Measurements from ENCODE around the gene PMAIP1. TPM values are rescaled to one million over a fixed set of nuclear protein-coding genes. Genes with fewer than 3 reads are reported as not detected.

PMAIP1 gene
- total RNA-seq, 2 experiments from 2014 or later = 25.3 to 26.7 TPM

DNA sequence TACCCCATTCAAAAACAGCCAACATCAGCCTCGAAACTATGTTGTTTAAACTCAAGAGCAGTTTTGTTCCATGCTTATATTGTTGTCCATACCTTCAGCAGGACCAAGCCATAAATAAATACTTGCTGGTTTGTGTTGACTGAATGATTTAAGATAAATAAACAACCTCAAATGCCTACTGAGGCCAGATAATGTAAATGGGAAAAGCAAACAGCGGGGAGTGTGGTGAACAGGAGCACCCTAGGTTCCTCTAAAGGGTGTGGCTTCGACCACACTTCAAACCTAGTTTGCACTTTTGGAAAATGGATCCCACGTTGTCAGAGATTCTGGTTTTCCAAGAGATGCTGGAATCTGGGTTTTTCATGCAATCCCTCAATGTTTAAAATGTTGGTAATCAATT is 1.7 kb upstream of the PMAIP1 start:
- Mint-ChIP-seq H3K9me3 (no peaks in the 10 kb centered on the region), H3K36me3 (peaks cover 13% of the 10 kb centered on the region), H3K27ac (no peak overlapping the region), H3K27me3 (no peaks in the 10 kb centered on the region), H3K4me1 (peaks cover 23% of the 10 kb centered on the region), H3K4me3 (no peak overlapping the region)
- DNase-seq = no peak
- POLR2A ChIA-PET = interaction anchor here (4.2 kb wide), 1 partner anchor 14 kb away, joined by 52 read pairs; no protein-coding TSS in a partner anchor
- no peak for ATAC-seq (ENCODE audit: low read depth)

DNA sequence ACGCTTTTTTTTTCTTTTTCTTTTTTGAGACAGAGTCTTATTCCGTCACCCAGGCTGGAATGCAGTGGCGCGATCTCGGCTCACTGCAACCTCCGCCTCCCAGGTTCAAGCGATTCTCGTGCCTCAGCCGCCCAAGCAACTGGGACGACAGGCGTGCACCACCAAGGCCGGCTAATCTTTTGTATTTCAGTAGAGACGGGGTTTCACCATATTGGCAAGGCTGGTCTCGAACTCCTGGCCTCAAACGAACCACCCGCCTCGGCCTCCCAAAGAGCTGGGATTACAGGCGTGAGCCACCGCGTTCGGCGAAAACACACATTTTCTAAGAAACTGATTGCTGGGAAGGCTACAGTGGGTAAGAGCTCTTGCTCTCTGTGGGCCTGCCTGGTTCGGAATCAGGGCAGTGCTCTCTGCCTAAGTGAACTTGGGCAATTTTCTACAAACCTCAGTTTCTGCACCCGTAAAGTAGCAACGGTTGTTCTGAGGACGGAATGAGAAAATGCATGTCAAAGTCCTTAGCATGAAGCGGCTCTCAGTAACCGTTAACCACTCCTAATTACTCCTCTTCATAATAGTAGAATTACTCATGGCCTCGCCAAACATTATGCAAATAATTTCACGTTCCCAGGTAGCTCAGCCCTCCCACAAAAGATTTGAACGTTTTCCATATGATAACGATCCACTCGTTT is 1.0 kb upstream of the PMAIP1 start:
- ATAC-seq (ENCODE audit: low read depth) = no peak
- DNase-seq = no peak
- Mint-ChIP-seq H3K9me3 (no peaks in the 10 kb centered on the region), H3K36me3 (peaks cover 16% of the 10 kb centered on the region), H3K27me3 (no peaks in the 10 kb centered on the region), H3K27ac (peak overlapping the region; percentile 94), H3K4me3 (peak overlapping the region; percentile 99), H3K4me1 (peaks cover 25% of the 10 kb centered on the region)
- POLR2A ChIA-PET = interaction anchor here (0.6 to 4.2 kb wide), 7 partner anchors 11 to 1849 kb away, joined by 3 to 52 read pairs (median 5); no protein-coding TSS in a partner anchor

DNA sequence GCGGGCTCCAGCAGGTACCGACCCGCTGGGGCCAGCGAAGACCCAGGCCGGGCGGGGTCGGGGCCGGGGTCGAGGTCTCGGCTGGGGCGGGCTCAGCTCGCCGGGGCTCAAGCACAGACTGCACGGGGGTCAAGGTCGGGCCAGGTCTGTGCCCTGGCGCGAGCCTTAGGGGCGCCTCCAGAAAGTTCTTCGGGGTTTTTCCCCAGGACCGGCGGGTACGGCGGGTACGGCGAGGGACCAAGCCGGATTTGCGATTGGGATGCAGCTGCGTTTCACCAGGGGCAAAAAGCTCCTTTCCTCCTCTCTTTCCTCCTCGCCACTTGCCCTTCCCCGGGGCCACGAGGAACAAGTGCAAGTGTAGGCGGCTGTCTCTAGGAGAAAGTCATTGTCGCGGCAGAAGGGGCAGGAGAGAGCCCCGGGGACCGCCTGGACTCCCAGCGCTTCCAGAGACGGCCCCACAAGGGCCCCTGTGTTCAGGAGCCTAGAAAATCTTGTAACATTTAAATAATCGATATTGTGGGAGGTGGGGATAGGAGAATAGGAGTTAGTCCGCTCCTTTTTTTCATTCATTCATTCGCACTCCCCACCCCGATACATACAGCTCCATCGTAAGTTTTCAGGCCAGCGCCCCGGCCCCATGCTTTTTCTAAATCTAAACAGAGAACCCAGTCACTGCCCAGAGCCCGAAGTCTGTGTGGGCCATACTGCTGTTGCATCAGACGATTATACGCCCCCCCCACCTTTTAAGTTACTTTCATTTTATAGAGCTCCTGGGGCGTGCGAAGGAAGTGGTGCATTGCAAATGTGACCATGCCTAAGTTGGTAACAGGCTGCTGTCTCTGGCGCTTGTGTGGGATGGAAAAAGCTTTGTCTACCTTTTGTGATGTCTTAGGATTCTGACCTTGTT is 679 bp downstream of the PMAIP1 start:
- H3K36me3 Mint-ChIP-seq = peaks cover 20% of the 10 kb centered on the region
- H3K27ac Mint-ChIP-seq = peak overlapping the region; percentile 99
- DNase-seq = peak; percentile 63
- no peaks in the 10 kb centered on the region for H3K9me3 Mint-ChIP-seq
- peak; percentile 53 for ATAC-seq (ENCODE audit: low read depth)
- H3K4me3 Mint-ChIP-seq = peak overlapping the region; percentile 99
- H3K27me3 Mint-ChIP-seq = no peaks in the 10 kb centered on the region
- POLR2A ChIA-PET = interaction anchor here (0.8 to 4.2 kb wide), 11 partner anchors 9 to 64 kb away, joined by 3 to 52 read pairs (median 5); no protein-coding TSS in a partner anchor
- H3K4me1 Mint-ChIP-seq = peaks cover 40% of the 10 kb centered on the region

DNA sequence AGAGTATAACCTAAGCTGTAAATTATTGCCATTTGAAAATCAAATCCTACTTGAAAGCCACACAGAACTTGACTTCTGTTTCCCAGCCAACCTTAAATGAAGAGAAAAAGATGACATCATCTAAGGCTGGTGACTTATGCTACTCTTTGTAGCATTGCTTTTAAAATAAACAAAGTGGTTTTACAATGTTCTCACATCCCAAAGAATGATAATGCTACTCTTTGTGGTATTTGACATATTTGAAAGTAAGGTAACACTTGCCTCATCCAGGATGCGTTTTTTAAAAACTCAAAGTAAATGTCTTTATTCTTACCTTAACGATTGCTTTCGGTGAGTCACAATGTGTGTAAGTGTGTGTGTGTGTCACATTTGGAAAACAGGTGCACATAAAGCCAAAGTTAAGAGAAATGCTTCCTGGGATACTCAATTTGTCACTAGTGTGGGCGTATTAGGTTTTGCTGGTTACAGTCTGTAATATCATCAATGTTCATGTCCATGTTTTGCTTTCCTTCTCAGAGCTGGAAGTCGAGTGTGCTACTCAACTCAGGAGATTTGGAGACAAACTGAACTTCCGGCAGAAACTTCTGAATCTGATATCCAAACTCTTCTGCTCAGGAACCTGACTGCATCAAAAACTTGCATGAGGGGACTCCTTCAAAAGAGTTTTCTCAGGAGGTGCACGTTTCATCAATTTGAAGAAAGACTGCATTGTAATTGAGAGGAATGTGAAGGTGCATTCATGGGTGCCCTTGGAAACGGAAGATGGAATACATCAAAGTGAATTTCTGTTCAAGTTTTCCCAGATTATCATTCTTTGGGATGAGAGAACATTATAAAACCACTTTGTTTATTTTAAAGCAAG is 2.6 kb downstream of the PMAIP1 start:
- H3K27me3 Mint-ChIP-seq = no peaks in the 10 kb centered on the region
- H3K9me3 Mint-ChIP-seq = no peaks in the 10 kb centered on the region
- DNase-seq (no peak), ATAC-seq (ENCODE audit: low read depth) (no peak)
- H3K4me1 Mint-ChIP-seq = peaks cover 55% of the 10 kb centered on the region
- peak overlapping the region; percentile 69 for H3K27ac Mint-ChIP-seq
- H3K4me3 Mint-ChIP-seq = peak overlapping the region; percentile 99
- POLR2A ChIA-PET = interaction anchor here (4.2 kb wide), 1 partner anchor 18 kb away, joined by 52 read pairs; no protein-coding TSS in a partner anchor
- peaks cover 20% of the 10 kb centered on the region for H3K36me3 Mint-ChIP-seq

DNA sequence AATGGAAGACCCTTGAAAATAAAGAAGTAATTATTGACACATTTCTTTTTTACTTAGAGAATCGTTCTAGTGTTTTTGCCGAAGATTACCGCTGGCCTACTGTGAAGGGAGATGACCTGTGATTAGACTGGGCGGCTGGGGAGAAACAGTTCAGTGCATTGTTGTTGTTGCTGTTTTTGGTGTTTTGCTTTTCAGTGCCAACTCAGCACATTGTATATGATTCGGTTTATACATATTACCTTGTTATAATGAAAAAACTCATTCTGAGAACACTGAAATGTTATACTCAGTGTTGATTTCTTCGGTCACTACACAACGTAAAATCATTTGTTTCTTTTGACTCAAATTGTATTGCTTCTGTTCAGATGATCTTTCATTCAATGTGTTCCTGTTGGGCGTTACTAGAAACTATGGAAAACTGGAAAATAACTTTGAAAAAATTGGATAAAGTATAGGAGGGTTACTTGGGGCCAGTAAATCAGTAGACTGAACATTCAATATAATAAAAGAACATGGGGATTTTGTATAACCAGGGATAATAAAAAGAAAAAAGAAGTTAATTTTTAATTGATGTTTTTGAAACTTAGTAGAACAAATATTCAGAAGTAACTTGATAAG is 3.3 kb downstream of the PMAIP1 start:
- ATAC-seq (ENCODE audit: low read depth) = no peak
- H3K9me3 Mint-ChIP-seq = no peaks in the 10 kb centered on the region
- DNase-seq = no peak
- H3K36me3 Mint-ChIP-seq = peaks cover 20% of the 10 kb centered on the region
- H3K4me3 Mint-ChIP-seq = peak overlapping the region; percentile 99
- POLR2A ChIA-PET = no interaction called here
- peak overlapping the region; percentile 51 for H3K27ac Mint-ChIP-seq
- H3K27me3 Mint-ChIP-seq = no peaks in the 10 kb centered on the region
- H3K4me1 Mint-ChIP-seq = peaks cover 56% of the 10 kb centered on the region

DNA sequence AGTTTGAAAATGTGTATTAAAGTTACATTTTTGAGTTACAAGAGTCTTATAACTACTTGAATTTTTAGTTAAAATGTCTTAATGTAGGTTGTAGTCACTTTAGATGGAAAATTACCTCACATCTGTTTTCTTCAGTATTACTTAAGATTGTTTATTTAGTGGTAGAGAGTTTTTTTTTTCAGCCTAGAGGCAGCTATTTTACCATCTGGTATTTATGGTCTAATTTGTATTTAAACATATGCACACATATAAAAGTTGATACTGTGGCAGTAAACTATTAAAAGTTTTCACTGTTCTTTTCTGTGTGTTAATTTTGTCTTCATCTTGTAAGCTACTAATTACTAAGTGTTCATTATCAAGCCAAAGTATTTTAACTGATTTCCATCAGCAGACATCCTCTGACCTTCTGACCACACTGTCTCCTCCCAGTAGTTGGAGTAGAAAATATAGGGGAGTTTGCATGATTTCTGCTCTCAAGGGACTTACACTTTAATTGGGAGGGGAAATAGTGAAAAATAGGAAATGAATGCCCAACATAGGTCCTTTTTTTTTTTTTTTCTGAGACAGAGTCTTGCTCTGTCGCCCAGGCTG is 4.3 kb downstream of the PMAIP1 start:
- no peak for DNase-seq
- Mint-ChIP-seq H3K4me1 (peaks cover 55% of the 10 kb centered on the region), H3K27ac (peak overlapping the region; percentile 92), H3K36me3 (peaks cover 20% of the 10 kb centered on the region), H3K9me3 (no peaks in the 10 kb centered on the region), H3K27me3 (no peaks in the 10 kb centered on the region), H3K4me3 (peak overlapping the region; percentile 79)
- POLR2A ChIA-PET = interaction anchor here (1.1 to 2.9 kb wide), 3 partner anchors 15 to 22 kb away, joined by 8 to 12 read pairs (median 11); no protein-coding TSS in a partner anchor
- ATAC-seq (ENCODE audit: low read depth) = no peak

DNA sequence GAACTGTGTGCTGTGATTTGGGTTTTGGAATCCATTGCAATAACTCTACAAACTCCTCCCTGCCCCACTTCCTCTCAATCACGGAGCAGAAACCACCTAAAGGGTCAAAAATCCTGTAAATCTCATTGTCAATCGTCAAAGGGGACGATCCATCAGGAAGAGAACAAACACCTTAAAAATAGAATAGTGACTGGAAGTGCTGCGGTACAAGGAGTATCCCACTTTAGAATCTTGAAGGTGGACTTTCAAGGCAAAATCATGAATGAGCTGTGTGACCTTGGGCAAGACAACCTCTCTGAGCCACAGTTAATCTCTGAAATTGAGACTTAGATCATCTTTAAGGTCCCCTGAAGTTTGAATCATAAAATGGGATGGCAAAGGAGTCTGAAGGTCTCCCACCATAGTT is 5.9 kb downstream of the PMAIP1 start:
- H3K36me3 Mint-ChIP-seq = peaks cover 18% of the 10 kb centered on the region
- ATAC-seq (ENCODE audit: low read depth) (no peak), DNase-seq (no peak)
- H3K4me1 Mint-ChIP-seq = peaks cover 53% of the 10 kb centered on the region
- POLR2A ChIA-PET = interaction anchor here (1.1 to 2.9 kb wide), 3 partner anchors 13 to 23 kb away, joined by 8 to 12 read pairs (median 11); no protein-coding TSS in a partner anchor
- H3K4me3 Mint-ChIP-seq = no peak overlapping the region
- H3K27ac Mint-ChIP-seq = no peak overlapping the region
- no peaks in the 10 kb centered on the region for H3K27me3 Mint-ChIP-seq
- H3K9me3 Mint-ChIP-seq = no peaks in the 10 kb centered on the region

DNA sequence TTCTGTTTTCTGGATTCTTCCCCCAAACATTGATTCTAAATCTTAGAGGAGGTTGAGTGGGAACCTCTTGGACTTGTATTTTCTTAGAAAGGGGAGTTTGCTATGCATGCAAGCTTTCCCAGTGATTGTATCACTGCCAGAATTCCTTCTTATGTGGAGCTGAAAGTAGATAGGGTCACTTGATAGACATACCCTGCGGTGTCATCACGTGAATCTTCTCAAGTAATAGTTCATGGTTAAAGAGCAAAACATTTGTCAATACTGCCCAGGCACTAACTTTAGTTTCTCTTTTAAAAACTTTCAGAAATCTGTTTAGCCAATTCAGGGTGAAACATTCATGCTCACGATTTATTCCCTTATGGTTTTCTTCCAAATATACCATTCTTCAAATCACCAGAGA is 6.4 kb downstream of the PMAIP1 start:
- peaks cover 53% of the 10 kb centered on the region for H3K4me1 Mint-ChIP-seq
- no peaks in the 10 kb centered on the region for H3K9me3 Mint-ChIP-seq
- H3K27ac Mint-ChIP-seq = peak overlapping the region; percentile 71
- DNase-seq = no peak
- no peak for ATAC-seq (ENCODE audit: low read depth)
- POLR2A ChIA-PET = interaction anchor here (2.8 to 2.9 kb wide), 2 partner anchors 13 to 15 kb away, joined by 11 to 12 read pairs; no protein-coding TSS in a partner anchor
- peak overlapping the region; percentile 29 for H3K4me3 Mint-ChIP-seq
- H3K36me3 Mint-ChIP-seq = peaks cover 18% of the 10 kb centered on the region
- H3K27me3 Mint-ChIP-seq = no peaks in the 10 kb centered on the region

DNA sequence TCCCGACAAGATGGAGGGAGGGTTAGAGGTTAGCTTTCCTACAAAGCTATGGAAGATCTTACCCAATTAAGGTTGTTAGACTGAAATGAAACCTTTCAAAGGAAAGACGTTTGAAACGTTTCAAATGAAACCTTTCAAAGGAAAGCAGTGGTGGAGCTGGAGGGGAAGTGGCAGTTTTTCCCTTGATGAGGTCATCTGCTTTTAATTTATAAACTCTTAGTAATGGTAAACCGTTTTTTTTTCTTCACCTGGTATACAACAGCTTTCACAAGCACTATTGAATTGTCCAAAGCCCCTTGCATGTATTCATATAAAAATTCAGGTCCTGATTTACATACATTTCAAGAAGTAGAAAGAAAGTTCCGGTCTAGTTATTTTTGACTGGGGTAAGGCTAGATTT is 7.4 kb downstream of the PMAIP1 start:
- H3K27me3 Mint-ChIP-seq = no peaks in the 10 kb centered on the region
- peaks cover 47% of the 10 kb centered on the region for H3K4me1 Mint-ChIP-seq
- peak overlapping the region; percentile 71 for H3K27ac Mint-ChIP-seq
- no peaks in the 10 kb centered on the region for H3K9me3 Mint-ChIP-seq
- H3K4me3 Mint-ChIP-seq = peak overlapping the region; percentile 58
- POLR2A ChIA-PET = interaction anchor here (0.7 to 2.8 kb wide), 2 partner anchors 14 to 25 kb away, joined by 3 to 11 read pairs; no protein-coding TSS in a partner anchor
- DNase-seq (no peak), ATAC-seq (ENCODE audit: low read depth) (no peak)
- H3K36me3 Mint-ChIP-seq = peaks cover 17% of the 10 kb centered on the region

DNA sequence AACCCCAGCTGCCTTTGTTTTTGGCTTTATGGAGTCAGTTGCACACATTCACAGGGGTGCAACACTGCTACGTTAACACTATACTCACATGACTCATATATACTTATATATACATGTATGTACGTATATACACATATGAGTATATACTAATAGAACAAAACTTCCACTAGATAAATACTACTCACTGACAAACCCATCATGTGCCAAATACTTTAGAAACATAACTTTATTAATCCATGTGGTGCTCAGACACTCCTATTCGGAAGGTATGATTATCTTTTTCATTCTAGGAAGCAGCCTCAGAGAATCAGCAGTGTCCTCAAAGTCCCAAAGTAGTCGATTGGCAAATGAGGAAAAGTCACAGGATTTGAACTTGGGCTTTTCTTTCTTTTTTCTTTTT is 7.9 kb downstream of the PMAIP1 start:
- no peaks in the 10 kb centered on the region for H3K27me3 Mint-ChIP-seq
- ATAC-seq (ENCODE audit: low read depth) = no peak
- H3K4me3 Mint-ChIP-seq = no peak overlapping the region
- POLR2A ChIA-PET = no interaction called here
- H3K9me3 Mint-ChIP-seq = peaks cover 2% of the 10 kb centered on the region
- peak overlapping the region; percentile 71 for H3K27ac Mint-ChIP-seq
- peaks cover 42% of the 10 kb centered on the region for H3K4me1 Mint-ChIP-seq
- DNase-seq = no peak
- peaks cover 12% of the 10 kb centered on the region for H3K36me3 Mint-ChIP-seq

DNA sequence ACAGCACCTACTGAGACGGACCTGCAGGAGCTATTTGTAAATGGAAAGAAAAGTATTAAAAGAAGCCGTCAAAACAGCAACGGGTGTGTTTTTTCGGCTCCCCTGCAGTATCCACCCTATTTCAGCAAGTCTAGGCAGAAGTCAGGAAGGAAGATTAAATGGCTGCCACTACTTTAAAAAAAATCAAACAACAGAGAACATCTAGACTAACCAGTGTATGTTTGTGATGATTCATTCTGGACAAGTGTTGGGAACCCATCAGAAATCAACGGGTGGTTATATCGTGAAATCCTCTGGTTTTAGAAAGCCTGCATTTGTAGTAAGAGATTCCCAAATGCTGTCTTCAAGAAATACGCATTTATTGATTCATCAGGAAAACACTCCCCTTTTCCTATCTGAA is 9.0 kb downstream of the PMAIP1 start:
- H3K4me3 Mint-ChIP-seq = no peak overlapping the region
- H3K36me3 Mint-ChIP-seq = peaks cover 5% of the 10 kb centered on the region
- H3K4me1 Mint-ChIP-seq = peaks cover 35% of the 10 kb centered on the region
- H3K27me3 Mint-ChIP-seq = no peaks in the 10 kb centered on the region
- peaks cover 2% of the 10 kb centered on the region for H3K9me3 Mint-ChIP-seq
- H3K27ac Mint-ChIP-seq = no peak overlapping the region
- POLR2A ChIA-PET = no interaction called here
- DNase-seq = no peak
- ATAC-seq (ENCODE audit: low read depth) = no peak
